GM21390 (cell line): Measurements from ENCODE around the gene HCAR1.
"Not testable (repeated sequence)": the region's sequence is repeated elsewhere in the genome, so short reads cannot be mapped to it uniquely, and the experiment has no call there.

Experiments
- ATAC-seq: cut with Tn5 transposase; IDR thresholded peaks from one replicate; pipeline ENCODE4 v1.9.1; 2021; ENCODE audit not compliant: unreplicated experiment

Gene HCAR1

GRCh38 chr12:122721057-122721545 lies 9.5 kb downstream of the HCAR1 start:
- ATAC-seq = no peak

- ATAC-seq = not testable (repeated sequence)
These were observed 14.0 kb downstream of the HCAR1 start, which contains the start of gene HCAR3 for GRCh38 chr12:122716658-122717057. HCAR3 (minus strand) TSS chr12:122716811; CDS start chr12:122716737, 74 bp downstream.

GRCh38 chr12:122715211-122715610 lies 15.4 kb downstream of the HCAR1 start:
- ATAC-seq = not testable (repeated sequence)

- ATAC-seq = not testable (repeated sequence)
These were observed 17.0 kb downstream of the HCAR1 start for GRCh38 chr12:122713491-122714188.

- not testable (repeated sequence) for ATAC-seq
These were observed 19.4 kb downstream of the HCAR1 start for GRCh38 chr12:122711266-122711665.

GRCh38 chr12:122710341-122710740 lies 20.3 kb downstream of the HCAR1 start:
- ATAC-seq = not testable (repeated sequence)

- ATAC-seq = not testable (repeated sequence)
These were observed 21.4 kb downstream of the HCAR1 start for GRCh38 chr12:122709287-122709686.

- ATAC-seq = not testable (repeated sequence)
These were observed 26.8 kb downstream of the HCAR1 start for GRCh38 chr12:122703841-122704240.

GRCh38 chr12:122702890-122703611 lies 27.6 kb downstream of the HCAR1 start, which contains the start of gene HCAR2:
HCAR2 (minus strand) TSS chr12:122703357; CDS start chr12:122703283, 74 bp downstream.
- ATAC-seq = not testable (repeated sequence)

GRCh38 chr12:122701481-122701880 lies 29.2 kb downstream of the HCAR1 start:
- not testable (repeated sequence) for ATAC-seq

GRCh38 chr12:122700038-122700710 lies 30.5 kb downstream of the HCAR1 start:
- ATAC-seq = not testable (repeated sequence)

- not testable (repeated sequence) for ATAC-seq
These were observed 33.7 kb downstream of the HCAR1 start for GRCh38 chr12:122696922-122697321.

GRCh38 chr12:122691566-122691965 lies 39.1 kb downstream of the HCAR1 start:
- ATAC-seq = no peak

- ATAC-seq = no peak
These were observed 42.4 kb downstream of the HCAR1 start for GRCh38 chr12:122688291-122688690.

GRCh38 chr12:122687086-122687485 lies 43.6 kb downstream of the HCAR1 start:
- no peak for ATAC-seq

GRCh38 chr12:122686538-122686937 lies 44.1 kb downstream of the HCAR1 start:
- ATAC-seq = no peak

GRCh38 chr12:122684297-122684813 lies 46.3 kb downstream of the HCAR1 start:
- no peak for ATAC-seq

GRCh38 chr12:122681814-122682213 lies 48.8 kb downstream of the HCAR1 start:
- ATAC-seq = no peak

GRCh38 chr12:122680989-122681388 lies 49.7 kb downstream of the HCAR1 start:
- ATAC-seq = not testable (repeated sequence)

GRCh38 chr12:122676781-122677180 lies 53.9 kb downstream of the HCAR1 start:
- ATAC-seq = not testable (repeated sequence)
